Lung (tissue), 12 donors: ENCODE data around the gene COQ3. TPM values are rescaled to one million over a fixed set of nuclear protein-coding genes. Genes with fewer than 3 reads are reported as not detected.

ENCODE experiments used
- ATAC-seq: fragments of 200-7000 bp; cut with Tn5 transposase; one replicate; pipeline ENCODE4 v1.9.1; 2020; ENCODE audit warnings: moderate number of reproducible peaks; ENCODE audit not compliant: insufficient read depth, low FRiP score
- DNase-seq, 3 donors: peaks; one replicate each; pipeline ENCODE4 v3.0.0-alpha.2; 2013 to 2017
- H3K27ac ChIP-seq, 2 donors: one replicate each; pipeline ENCODE4 v1.5.1; 2013; ENCODE audit warnings: mild to moderate bottlenecking in 2 of 2, moderate library complexity in 2 of 2, control low read depth in 1 of 2, inconsistent platforms in 1 of 2, low read depth in 1 of 2, low read length in 1 of 2
- H3K27me3 ChIP-seq, 3 donors: one replicate each; pipeline ENCODE4 v1.5.1; 2013; ENCODE audit warnings: low read length in 2 of 3; ENCODE audit not compliant: control insufficient read depth in 3 of 3, insufficient read depth in 3 of 3
- H3K36me3 ChIP-seq, 4 donors: one replicate each; pipeline ENCODE4 v1.5.1; 2013; ENCODE audit warnings: low read length in 4 of 4, mild to moderate bottlenecking in 1 of 4, moderate library complexity in 1 of 4; ENCODE audit not compliant: control insufficient read depth in 4 of 4, insufficient read depth in 4 of 4
- H3K4me1 ChIP-seq, 5 donors: one replicate each; pipeline ENCODE4 v1.5.1; 2013; ENCODE audit warnings: low read length in 5 of 5, mild to moderate bottlenecking in 2 of 5, moderate library complexity in 1 of 5; ENCODE audit not compliant: control insufficient read depth in 5 of 5, insufficient read depth in 5 of 5
- H3K4me3 ChIP-seq: one replicate; pipeline ENCODE4 v1.5.1; 2013; ENCODE audit warnings: mild to moderate bottlenecking, control low read depth, moderate library complexity
- H3K9ac ChIP-seq, 2 donors: one replicate each; pipeline ENCODE4 v1.5.1; 2013; ENCODE audit warnings: low read length in 2 of 2, control low read depth in 1 of 2; ENCODE audit not compliant: insufficient read depth in 1 of 2
- H3K9me3 ChIP-seq, 4 donors: one replicate each; pipeline ENCODE4 v1.5.1; 2013; ENCODE audit warnings: low read length in 3 of 4, mild to moderate bottlenecking in 1 of 4, moderate library complexity in 1 of 4; ENCODE audit not compliant: control insufficient read depth in 4 of 4, insufficient read depth in 3 of 4
- CTCF ChIP-seq: IDR thresholded peaks from 2 replicates; pipeline ENCODE4 v1.5.1; 2012; ENCODE audit warnings: mild to moderate bottlenecking; ENCODE audit errors: control extremely low read depth, extremely low read depth
- WGBS, 2 donors: extraction: QIAGEN DNeasy Blood & Tissue Kit; methylation state at CpG; one replicate each; pipeline ENCODE4 v1.1.7; 2013; 5-methylcytosine and 5-hydroxymethylcytosine counted together
- polyA plus RNA-seq, 2 donors: library from polyadenylated mRNA; stranded (reverse); fragments of 200-250 nt; gene quantifications; one replicate each; pipeline ENCODE4 v1.2.1, GENCODE V29; 2013
- total RNA-seq, 2 donors: library from RNA; depleted of rRNA in 1 of 2; stranded (reverse); fragments of >200 nt in 1 of 2; gene quantifications; one replicate each; pipeline ENCODE4 v1.2.1, GENCODE V29; 2014 to 2021
- donor health status: control.
- donor health status: control.
- donor health status: Bipolar disorder and iron deficiency.
- donor health status: healthy.
- donor health status: DM: yes; HTN: yes; CAD: no.

Gene COQ3
- total and polyA plus RNA-seq, 4 donors = 2.8 to 11.7 (median 5.9) TPM

- H3K27me3 ChIP-seq = no peaks in the 10 kb centered on the region
- TF ChIP-seq CTCF = no peak
- WGBS, 2 donors = 87 to 91% methylated on average over 6 of the region's 6 CpGs
- no peak overlapping the region for H3K27ac ChIP-seq
- H3K36me3 ChIP-seq = peaks cover 0 to 19% (median 3%) of the 10 kb centered on the region in 4 donors
- H3K4me1 ChIP-seq = peaks cover 6 to 38% (median 15%) of the 10 kb centered on the region in 5 donors
- no peaks in the 10 kb centered on the region for H3K9me3 ChIP-seq
- H3K9ac ChIP-seq = no peak overlapping the region
- no peak overlapping the region for H3K4me3 ChIP-seq
- DNase-seq (no peak), ATAC-seq (no peak)
Observed at GRCh38 chr6:99422912-99423311, 28.9 kb upstream of the COQ3 start.

GRCh38 chr6:99416892-99417767, 23.1 kb upstream of the COQ3 start:
- H3K36me3 ChIP-seq = peaks cover 1 to 17% (median 3%) of the 10 kb centered on the region in 4 donors
- no peaks in the 10 kb centered on the region for H3K27me3 ChIP-seq
- no peak overlapping the region for H3K9ac ChIP-seq
- H3K4me3 ChIP-seq = no peak overlapping the region
- ATAC-seq (no peak), DNase-seq (no peak)
- no peak for TF ChIP-seq CTCF
- H3K4me1 ChIP-seq = peaks cover 0 to 26% (median 2%) of the 10 kb centered on the region in 5 donors
- 78 to 85% methylated on average over 9 of the region's 9 CpGs for WGBS, 2 donors
- H3K9me3 ChIP-seq = no peaks in the 10 kb centered on the region
- H3K27ac ChIP-seq = no peak overlapping the region

GRCh38 chr6:99416226-99416625, 22.2 kb upstream of the COQ3 start:
- H3K9ac ChIP-seq = no peak overlapping the region
- DNase-seq (no peak), ATAC-seq (no peak)
- peaks cover 0 to 23% (median 0%) of the 10 kb centered on the region in 5 donors for H3K4me1 ChIP-seq
- no peak for TF ChIP-seq CTCF
- H3K36me3 ChIP-seq = peaks cover 1 to 12% (median 7%) of the 10 kb centered on the region in 4 donors
- no peaks in the 10 kb centered on the region for H3K27me3 ChIP-seq
- H3K4me3 ChIP-seq = no peak overlapping the region
- no peak overlapping the region for H3K27ac ChIP-seq
- 86 to 97% methylated on average over 2 of the region's 2 CpGs for WGBS, 2 donors
- H3K9me3 ChIP-seq = no peaks in the 10 kb centered on the region
